NCI-H128 (cell line): ENCODE measurements around the gene TRIM68.

Experiments used
- DNase-seq: peaks from one replicate; lab custom pipeline; 2025; ENCODE audit not compliant: unreplicated experiment; lab: John Stamatoyannopoulos, UW

Gene TRIM68, protein sequence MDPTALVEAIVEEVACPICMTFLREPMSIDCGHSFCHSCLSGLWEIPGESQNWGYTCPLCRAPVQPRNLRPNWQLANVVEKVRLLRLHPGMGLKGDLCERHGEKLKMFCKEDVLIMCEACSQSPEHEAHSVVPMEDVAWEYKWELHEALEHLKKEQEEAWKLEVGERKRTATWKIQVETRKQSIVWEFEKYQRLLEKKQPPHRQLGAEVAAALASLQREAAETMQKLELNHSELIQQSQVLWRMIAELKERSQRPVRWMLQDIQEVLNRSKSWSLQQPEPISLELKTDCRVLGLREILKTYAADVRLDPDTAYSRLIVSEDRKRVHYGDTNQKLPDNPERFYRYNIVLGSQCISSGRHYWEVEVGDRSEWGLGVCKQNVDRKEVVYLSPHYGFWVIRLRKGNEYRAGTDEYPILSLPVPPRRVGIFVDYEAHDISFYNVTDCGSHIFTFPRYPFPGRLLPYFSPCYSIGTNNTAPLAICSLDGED

DNA sequence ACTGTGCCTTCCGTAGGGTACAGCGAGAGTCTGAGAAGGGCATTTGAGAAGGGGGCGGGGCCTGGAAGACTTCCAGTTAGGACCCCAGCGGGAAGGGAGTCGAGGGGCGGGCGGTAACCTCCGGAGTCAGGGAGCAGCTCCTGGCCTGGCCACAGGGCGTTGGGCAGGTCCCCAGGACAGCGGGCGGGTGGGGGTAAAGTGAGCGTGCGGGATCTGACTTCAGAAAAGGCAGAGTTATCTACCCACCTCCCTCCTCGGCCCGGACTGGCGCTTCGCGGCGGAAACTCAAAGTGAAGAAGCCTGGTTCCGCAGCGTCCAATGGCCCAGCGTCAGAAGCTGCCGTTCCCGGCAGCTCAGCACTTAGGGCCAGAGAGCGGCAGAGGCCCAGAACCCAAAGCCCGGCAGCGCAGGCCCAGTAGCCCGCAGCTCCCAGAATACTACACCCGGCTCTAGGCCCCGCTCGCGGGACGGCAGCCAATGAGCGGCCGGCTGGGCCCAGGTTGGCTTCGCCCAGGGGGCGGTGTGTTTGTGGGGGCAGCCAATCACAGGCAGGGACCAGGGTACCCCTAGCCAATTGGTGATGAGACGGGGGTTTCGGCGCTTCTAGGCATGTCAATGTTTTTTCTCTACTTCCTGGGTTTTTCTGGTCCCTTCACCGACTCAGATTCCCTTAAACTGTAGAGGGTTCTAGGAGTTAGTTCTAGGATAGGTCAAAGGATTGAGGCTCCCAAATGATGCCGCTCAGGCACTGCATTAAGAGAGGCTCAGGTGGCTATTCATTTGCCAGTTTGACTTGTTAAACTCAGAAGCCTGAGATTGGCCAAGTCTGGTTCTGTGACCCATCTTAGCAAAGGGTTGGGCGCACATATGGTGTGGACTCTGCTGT lies at the start of gene TRIM68:
TRIM68 (minus strand) TSS at position 451 of the 886 bp plus-strand sequence. CDS start 2,727 bp downstream, outside the sequence.
- DNase-seq = no peak

DNA sequence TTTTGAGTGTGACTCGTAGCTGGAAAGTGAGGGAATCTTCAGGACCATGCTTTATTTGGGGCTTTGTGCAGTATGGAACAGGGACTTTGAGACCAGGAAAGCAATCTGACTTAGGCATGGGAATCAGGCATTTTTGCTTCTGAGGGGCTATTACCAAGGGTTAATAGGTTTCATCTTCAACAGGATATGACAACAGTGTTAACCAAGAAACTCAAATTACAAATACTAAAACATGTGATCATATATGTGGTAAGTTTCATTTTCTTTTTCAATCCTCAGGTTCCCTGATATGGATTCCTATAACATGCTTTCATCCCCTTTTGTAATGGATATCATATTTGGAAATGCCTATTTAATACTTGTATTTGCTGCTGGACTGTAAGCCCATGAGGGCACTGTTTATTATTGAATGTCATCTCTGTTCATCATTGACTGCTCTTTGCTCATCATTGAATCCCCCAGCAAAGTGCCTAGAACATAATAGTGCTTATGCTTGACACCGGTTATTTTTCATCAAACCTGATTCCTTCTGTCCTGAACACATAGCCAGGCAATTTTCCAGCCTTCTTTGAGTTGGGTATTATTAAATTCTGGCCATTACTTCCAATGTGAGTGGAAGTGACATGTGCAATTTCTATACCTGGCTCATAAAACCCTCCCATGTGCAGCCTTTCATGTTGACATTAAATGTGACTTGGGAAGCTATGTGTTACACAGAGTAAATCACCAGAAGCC lies 46.8 kb upstream of the TRIM68 start:
- no peak for DNase-seq

DNA sequence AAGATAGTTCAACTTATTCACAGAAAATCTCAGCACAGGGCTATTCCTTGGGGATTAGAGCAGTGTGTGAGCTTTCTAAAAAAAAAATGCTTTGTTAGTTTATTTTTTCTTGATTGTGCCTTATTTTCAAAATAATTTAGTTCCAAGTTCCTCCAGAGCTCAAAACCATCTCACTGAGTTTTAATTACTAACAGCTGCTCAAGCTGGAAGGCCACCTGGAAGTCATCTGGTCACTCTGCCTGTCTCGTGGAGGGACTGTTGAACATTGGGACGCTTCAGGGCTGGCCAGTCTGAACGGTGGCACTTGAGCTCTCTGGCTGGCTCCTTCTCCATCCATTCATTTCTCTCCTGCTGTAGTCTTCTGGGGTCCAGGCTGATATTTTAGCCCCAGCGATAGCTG lies 39.7 kb upstream of the TRIM68 start:
- no peak for DNase-seq

DNA sequence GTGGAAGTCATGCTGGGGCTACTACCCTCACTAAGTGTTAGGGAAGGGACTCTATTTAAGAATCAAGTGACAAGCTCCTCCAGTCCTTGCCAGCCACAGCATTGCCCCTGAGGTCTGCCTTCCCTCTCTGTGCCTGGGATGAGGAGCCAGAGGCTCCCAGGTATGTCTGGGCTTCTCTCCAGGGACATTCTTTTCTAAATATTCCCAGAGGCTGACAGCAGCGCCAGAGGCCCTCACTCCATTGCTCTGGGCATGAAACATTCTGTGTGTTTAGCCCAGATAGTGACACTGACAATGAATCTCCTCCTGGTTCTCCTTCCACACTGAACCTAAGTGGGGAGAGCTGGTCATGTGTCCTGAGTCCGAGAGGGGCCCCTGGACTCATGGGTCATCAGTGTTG lies 37.9 kb upstream of the TRIM68 start:
- no peak for DNase-seq

DNA sequence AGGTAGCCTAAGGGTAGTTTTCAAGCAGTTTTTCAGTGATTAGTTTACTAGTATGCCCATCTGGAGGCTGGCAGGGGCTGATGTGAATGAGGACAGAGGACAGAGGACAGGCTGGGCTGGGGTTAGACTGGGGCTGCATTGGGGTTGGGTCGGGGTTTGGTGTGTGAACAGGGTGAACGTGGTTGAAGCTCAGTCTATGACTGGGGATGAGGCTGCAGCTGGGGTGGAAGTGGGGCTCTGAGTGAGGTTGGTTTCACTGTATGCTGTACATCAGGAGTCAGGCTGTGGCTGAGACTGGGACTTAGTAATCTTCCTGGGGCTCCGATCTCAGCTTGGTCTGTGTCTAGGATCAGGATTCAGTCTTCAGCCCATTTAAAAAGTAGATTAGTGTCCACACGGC lies 36.2 kb upstream of the TRIM68 start:
- no peak for DNase-seq

DNA sequence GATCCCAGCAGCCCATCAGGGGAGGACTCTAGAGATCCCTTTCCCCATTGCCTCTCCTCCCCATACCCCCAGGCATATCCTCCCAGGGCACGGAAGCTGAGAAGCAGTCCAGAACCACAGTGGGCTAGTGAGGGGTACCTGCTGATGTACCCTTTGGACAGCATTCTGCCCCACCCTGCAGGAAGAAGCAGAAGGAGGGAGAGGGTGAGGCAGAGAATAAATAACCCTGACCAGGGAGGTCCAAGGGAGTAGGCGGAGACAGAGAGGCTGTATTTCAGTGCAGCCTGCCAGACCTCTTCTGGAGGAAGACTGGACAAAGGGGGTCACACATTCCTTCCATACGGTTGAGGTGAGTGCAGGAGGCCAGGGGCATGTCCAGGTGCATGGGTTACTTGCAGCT lies 35.7 kb upstream of the TRIM68 start, which contains the start of gene OR51E1:
OR51E1 (plus strand) TSS at position 301 of the 400 bp plus-strand sequence. CDS start 8,545 bp downstream, outside the sequence.
- DNase-seq = no peak

DNA sequence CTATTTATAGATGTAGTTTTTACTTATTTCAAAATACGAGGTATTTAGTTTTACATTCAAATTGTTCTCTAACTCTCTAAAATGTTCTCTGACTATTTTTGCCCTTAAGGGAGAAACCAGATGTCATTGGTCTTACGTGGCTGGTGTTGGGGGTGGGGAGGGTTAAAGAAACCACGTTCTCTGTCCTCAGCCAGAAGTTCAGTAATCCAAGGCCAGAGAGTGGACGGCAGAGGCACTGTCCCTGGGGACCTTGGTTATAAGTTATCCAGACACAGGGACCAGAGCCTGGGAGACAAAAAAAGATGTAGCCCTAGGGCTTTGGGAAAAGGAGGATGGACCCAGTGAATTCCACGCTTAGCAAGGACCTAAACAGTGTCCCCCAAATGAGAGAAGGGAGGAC lies 35.0 kb upstream of the TRIM68 start:
- DNase-seq = no peak

DNA sequence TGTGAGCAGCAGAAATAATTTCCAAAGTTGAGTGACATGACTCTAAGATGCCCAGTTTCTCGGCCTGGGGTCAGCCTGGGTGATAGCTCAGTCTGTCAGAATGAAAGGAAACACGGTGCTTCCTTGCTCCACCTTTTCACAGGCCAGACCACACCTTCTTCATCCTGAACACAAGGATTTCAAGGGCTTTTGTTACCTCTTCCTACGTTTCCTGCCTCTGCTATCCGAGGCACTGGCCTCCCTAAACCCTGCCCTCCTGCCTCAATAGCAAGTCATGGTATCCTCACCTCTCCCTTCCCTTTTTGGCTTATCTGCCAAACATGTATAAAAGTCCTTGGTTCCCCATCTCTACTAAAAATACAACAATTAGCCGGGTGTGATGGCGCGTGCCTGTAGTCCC lies 34.0 kb upstream of the TRIM68 start:
- no peak for DNase-seq

DNA sequence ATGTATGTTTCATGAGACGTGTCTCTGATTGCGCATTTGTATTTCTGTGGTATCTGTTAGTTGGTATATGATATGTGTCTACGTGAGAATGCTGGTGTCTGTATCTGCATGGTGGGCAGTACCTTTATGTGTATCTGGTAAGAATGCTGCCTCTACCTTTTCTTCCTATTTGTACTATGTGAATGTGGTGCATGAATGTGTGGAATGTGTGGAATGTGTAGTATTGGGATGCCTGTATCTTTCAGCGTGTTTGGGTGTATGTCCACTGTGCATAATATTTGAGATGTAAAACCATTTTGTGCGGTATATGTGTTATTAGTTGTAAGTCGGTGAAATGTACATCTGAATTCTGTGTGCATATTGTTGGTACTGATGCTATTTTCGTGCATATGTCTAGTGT lies 33.5 kb upstream of the TRIM68 start:
- DNase-seq = no peak

DNA sequence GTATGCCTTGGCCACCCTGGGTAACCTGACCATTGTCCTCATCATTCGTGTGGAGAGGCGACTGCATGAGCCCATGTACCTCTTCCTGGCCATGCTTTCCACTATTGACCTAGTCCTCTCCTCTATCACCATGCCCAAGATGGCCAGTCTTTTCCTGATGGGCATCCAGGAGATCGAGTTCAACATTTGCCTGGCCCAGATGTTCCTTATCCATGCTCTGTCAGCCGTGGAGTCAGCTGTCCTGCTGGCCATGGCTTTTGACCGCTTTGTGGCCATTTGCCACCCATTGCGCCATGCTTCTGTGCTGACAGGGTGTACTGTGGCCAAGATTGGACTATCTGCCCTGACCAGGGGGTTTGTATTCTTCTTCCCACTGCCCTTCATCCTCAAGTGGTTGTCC lies 31.9 kb upstream of the TRIM68 start:
- DNase-seq = no peak

DNA sequence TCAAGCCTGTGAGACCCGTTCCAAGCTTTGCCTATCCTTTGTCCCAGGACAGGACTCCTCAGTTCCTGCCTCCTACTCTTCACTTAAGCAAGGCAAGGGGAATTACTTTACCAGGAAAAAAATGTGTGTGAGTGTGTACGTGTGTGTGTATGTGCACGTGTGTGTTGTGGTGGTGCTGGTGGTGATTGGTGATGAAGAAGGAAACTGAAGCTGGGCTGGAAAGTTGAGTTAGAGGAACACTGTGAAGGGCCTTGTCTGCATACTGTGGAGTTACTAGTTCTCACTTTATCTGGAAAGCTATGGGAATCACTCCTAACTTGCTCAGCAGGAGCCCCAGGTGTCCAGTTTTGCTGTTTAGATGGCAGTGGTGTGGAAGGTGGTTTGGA lies 29.6 kb upstream of the TRIM68 start:
- DNase-seq = no peak

DNA sequence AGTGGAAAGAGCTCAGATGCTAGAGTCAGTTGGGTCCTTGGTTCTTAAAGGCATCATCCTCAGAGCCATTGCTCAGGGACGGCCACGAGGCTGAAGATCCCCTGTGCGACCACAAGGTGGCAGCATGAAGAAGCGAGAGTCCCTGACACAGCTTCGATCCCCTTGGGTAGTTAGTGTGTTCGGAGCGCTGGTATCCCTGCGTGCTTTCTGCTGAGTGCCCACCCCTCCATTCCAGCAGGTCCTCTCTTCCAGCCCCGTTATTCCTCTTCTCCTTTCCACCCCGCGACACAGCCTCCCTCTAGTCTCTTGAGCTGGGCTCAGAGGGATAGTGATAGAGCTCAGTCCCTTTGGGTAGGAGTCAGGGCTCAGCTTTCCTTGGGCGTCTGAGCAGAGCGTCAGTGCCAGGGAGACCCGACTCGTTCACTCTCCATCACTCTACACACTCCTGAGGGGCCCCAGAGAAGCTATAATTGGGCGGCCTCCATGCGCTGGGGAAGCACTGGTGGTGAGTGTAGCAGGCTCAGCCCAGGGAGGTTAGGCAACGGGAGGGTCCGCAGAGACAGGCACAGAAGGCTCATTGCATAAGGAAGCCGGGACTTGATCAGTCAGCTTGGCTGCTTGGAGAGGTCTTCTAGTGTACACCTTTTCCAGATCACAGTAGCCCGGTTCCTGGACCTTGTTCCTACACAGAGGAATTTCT lies 29.1 kb upstream of the TRIM68 start, which contains the start of gene OR51D1:
OR51D1 (plus strand) TSS at position 516 of the 700 bp plus-strand sequence. CDS start 2,314 bp downstream, outside the sequence.
- peak; percentile 20 for DNase-seq

DNA sequence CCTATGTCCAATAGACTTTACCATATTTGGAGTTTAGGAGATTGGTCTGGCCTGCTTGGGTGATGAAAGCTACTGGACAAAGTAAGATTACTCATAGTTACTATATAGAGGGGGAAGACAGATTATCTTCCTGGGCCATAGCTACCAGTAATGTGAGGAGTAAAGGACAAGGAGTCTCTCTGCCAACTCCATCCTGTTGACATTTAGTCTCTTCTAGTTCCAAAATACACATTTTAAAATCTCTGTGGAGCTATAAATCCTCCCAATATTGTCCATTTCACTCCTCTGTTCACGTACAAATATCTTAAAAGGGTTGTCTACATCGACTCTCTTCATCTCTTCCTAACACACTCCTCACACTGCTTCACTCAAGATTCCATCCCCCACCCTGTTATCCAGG lies 28.1 kb upstream of the TRIM68 start:
- DNase-seq = no peak

DNA sequence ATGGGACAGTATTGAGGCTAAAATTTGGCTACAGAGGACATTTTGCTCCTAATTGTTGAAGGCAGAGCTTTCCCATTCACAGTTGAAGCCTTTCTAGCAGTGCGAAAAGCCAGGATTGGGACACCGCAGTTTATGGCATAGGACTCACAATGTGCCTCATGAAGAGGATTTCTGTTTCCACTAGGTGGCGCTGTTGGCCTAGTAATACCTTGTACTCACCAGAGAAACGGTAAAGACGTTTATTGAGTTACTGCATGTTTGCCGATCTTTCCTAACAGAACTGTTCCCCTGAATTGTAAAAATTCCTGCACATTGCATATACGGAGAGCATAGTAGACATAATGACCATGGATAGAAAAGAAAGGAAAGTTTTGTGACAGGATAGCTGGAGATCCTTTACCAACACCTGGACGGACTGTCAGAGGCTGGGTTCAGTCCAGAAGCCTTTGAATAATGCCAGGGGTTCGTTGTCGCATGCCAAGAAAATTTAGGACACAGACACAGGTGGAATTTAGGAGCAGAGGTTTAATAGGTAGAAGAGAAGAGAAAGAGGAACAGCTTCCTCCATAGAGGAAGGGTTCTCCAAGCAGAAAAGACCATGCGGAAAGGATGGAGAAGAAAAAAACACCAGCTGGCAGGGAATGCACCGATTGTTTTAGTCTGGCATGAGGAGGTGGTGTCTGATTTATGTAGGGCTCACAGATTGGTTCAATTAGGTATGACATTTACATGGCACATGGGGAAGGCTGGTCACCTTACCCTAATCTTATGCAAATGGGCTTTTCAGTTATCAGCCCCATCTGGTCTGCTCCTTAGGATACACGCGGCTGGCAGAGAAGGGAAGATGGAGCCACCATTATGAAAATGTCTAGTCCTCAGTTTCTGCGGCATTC lies 18.4 kb upstream of the TRIM68 start:
- peak; percentile 34 for DNase-seq

DNA sequence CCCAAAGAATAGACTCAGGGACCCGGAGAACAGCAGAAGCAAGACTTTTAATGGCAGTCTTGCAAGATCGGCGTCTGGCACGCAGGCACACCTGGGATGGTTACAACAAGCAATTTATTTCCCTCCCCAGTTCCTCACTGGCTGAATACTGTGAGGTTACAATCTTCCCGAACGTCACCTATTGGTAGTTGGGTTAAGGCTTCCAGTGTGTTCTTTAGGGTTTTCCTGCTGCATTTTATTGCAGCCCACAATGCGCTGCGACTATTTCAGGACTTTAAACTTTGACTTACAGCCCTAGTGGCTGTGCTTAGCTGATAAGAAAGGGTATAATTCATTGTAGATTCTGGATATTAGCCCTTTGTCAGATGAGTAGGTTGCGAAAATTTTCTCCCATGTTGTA lies 11.5 kb upstream of the TRIM68 start:
- no peak for DNase-seq

DNA sequence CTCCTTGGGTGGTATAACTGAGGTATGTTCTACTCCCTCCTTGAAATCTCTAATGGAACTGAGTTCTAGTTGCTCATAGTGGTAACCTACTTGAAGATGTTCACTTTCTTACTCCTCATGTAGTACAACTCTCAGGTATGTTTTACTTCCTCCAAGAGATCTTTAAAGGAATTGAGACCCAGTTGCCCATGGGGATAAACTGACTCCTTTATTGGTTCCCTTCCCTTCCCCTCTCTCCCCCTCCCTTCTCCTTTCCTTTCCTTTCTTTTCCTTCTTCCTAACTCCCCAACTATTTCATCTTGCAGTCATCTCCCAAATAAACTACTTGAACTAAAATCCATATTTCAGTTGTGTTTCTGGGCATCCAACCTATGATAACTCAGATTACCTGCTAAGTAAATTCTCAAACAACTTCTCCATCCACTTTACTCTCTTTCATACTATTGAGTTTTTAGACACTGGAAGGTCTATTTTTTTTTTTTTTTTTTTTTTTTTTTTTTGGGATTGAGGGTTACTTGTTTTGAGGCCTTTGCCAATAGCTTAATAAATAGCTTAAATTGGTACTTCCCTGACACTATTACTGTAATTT lies 7.9 kb upstream of the TRIM68 start:
- DNase-seq = no peak

DNA sequence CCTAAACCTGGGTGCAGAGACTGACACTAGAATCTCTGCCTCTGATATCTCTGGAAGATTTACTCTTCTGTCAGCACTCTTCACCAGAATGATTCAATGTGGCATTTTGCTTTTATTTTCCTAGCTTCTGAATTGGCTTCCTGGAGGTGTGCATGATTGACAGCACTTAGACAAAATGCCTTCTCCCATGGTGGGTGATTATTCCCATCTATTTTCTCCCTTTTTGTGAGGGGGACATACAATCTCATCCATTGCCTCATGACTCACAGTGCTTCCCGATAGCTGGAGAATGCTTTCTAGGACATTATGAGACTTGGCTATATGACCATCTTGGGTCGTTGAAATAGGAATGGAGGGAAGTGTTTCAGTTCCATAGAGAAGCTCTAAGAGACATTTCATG lies 4.0 kb upstream of the TRIM68 start:
- no peak for DNase-seq

DNA sequence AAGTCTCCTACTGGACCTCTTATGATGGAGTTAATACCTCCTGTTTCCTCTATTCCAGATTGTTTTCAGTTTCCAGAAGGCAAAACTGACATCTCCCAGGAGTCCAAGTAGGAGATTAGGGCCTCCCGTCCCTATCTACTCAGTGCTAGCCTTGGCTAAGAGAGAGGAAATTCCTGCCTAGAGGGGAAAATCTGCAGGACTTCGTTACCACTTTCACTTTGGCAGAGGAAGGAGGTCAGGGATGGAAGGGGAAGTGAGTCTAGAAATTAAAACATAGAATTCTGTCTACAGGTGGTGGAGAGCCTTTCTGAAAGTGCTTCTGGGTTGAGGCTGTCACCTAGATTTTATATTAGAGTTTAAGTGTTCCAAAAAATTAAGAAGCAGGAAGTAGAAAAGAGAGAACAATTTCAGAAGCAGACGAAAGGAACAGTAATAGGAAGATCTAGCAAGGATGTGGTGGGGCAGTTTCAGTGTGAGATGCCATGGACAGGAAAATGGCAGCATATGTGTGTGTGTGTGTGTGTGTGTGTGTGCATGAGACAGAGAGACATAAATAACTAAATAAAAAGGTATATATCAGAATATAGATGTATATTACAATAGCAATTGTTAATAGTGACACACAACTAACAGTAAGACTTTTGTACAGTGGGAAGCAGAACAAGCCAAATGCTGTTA lies 2.4 kb upstream of the TRIM68 start:
- DNase-seq = no peak
